Measurements from ENCODE around the gene FHOD3.

The FHOD3 gene

DNA sequence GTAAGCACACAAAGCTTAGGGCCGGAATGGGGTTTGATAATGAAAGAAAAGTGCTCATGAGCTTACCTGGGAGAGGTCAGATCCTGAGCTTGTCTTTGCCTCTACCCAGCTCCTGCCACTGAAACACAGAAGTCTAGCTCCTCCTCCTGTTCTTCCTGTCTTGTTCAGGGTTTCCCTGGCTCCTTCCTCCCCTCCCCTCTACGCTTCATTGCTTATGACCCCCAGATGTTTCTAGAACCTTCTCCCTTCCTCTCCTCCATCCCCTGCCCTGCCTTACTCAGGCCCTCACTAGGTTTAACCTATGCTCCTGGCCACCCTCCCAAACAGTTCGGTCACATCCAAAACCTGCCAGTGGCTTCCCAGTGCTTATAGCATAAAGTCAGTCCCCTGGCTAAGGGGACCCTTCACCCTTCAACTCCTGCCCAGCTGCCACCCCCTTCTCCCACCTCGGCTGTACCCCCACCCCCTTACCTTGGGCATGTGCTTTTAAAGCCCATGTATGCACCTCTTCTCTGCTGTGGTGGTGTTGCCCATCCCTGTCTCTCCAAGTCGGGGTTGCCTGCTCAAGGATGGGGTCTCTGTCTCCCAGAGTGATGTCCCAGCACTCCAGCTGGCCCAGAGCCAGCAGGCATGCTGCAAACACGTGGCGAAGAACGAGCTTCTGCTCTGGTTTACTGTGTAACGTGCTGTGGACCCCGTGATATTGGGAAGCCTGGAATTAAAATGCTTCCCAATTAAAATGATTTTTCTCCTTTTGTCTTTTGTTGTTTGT, 297.7 kb downstream of the FHOD3 start:
- Histone ChIP-seq H3K27ac (ENCODE audit: low read depth, low read length) (no peak overlapping the region), H3K36me3 (ENCODE audit: insufficient read depth, low read length) (no peaks in the 10 kb centered on the region), H3K9me3 (ENCODE audit: low read length) (no peaks in the 10 kb centered on the region), H3K27me3 (ENCODE audit: control insufficient read depth in 1 of 2, insufficient read depth in 2 of 2, low read length in 2 of 2) (no peaks in the 10 kb centered on the region), H3K4me3 (ENCODE audit: low read depth in 1 of 2, low read length in 2 of 2) (no peak overlapping the region), H3K9ac (ENCODE audit: low read length) (no peak overlapping the region), H3K4me1 (ENCODE audit: insufficient read depth, low read length) (no peaks in the 10 kb centered on the region)

DNA sequence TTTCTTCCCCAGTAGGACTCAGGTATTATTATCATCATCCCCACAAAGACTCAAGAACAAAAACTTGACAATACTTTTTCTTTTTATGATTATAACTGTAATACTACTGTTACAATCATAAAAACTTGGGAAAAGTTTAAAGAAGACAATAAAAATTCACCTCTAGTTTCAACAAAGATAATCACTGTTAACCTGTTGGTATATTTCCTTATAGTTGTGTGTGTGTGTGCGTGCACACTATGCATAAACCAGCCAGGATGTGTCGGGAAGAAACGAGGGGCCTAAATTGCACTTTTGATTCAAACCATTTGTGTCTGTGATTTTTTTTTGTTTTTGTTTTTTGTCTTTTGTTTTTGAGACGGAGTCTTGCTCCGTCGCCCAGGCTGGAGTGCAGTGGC, 298.3 kb downstream of the FHOD3 start:
- no peak overlapping the region for H3K27ac ChIP-seq (ENCODE audit: low read depth, low read length)
- H3K4me1 ChIP-seq (ENCODE audit: insufficient read depth, low read length): no peaks in the 10 kb centered on the region
- H3K27me3 ChIP-seq (ENCODE audit: control insufficient read depth in 1 of 2, insufficient read depth in 2 of 2, low read length in 2 of 2): no peaks in the 10 kb centered on the region
- H3K4me3 ChIP-seq (ENCODE audit: low read depth in 1 of 2, low read length in 2 of 2): no peak overlapping the region
- no peak overlapping the region for H3K9ac ChIP-seq (ENCODE audit: low read length)
- H3K36me3 ChIP-seq (ENCODE audit: insufficient read depth, low read length): no peaks in the 10 kb centered on the region
- H3K9me3 ChIP-seq (ENCODE audit: low read length): no peaks in the 10 kb centered on the region

DNA sequence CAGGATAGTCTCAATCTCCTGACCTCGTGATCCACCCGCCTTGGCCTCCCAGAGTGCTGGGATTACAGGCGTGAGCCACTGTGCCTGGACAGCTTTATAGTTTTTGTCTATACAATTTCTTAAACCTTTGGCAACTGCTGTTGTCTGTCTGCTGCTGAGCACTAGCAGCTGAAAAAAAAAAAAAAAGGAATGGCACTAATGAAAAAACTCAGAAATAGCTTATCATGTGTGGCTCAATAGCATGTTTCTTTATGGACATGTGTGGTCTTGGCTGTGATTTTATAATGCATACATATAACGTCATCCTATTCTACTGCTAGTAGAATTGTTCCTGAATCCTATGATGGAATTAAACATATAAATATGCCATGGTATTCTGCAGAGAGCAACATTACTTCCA, 300.1 kb downstream of the FHOD3 start:
- H3K4me3 ChIP-seq (ENCODE audit: low read depth in 1 of 2, low read length in 2 of 2): no peak overlapping the region
- no peaks in the 10 kb centered on the region for H3K27me3 ChIP-seq (ENCODE audit: control insufficient read depth in 1 of 2, insufficient read depth in 2 of 2, low read length in 2 of 2)
- no peaks in the 10 kb centered on the region for H3K9me3 ChIP-seq (ENCODE audit: low read length)
- H3K9ac ChIP-seq (ENCODE audit: low read length): no peak overlapping the region
- no peaks in the 10 kb centered on the region for H3K36me3 ChIP-seq (ENCODE audit: insufficient read depth, low read length)
- no peaks in the 10 kb centered on the region for H3K4me1 ChIP-seq (ENCODE audit: insufficient read depth, low read length)
- H3K27ac ChIP-seq (ENCODE audit: low read depth, low read length): no peak overlapping the region

GRCh38 chr18:36600548-36600947, 303.0 kb downstream of the FHOD3 start:
- no peaks in the 10 kb centered on the region for H3K27me3 ChIP-seq (ENCODE audit: control insufficient read depth in 1 of 2, insufficient read depth in 2 of 2, low read length in 2 of 2)
- no peak overlapping the region for H3K27ac ChIP-seq (ENCODE audit: low read depth, low read length)
- no peaks in the 10 kb centered on the region for H3K36me3 ChIP-seq (ENCODE audit: insufficient read depth, low read length)
- no peaks in the 10 kb centered on the region for H3K4me1 ChIP-seq (ENCODE audit: insufficient read depth, low read length)
- no peaks in the 10 kb centered on the region for H3K9me3 ChIP-seq (ENCODE audit: low read length)
- H3K9ac ChIP-seq (ENCODE audit: low read length): no peak overlapping the region
- H3K4me3 ChIP-seq (ENCODE audit: low read depth in 1 of 2, low read length in 2 of 2): no peak overlapping the region

DNA sequence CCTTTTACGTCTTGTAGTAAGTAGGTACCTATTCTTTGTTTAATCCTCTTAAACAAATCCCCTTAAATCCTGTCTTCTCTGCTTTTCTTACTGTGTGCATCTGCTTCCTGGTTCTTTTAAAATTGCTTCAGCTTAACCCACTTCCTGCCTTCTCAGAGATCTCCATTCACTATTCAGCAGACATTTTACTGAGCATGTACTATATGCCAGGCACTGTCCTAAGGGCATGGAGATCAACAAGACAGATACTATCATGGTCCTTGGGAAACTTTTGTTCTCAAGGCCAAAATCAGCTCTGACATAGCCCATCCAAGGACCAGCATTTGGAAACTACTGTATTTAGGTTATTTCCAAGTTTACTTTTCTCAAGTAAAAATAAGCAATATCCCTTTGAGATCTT, 303.8 kb downstream of the FHOD3 start:
- no peak overlapping the region for H3K27ac ChIP-seq (ENCODE audit: low read depth, low read length)
- no peaks in the 10 kb centered on the region for H3K9me3 ChIP-seq (ENCODE audit: low read length)
- no peaks in the 10 kb centered on the region for H3K36me3 ChIP-seq (ENCODE audit: insufficient read depth, low read length)
- H3K4me3 ChIP-seq (ENCODE audit: low read depth in 1 of 2, low read length in 2 of 2): no peak overlapping the region
- H3K27me3 ChIP-seq (ENCODE audit: control insufficient read depth in 1 of 2, insufficient read depth in 2 of 2, low read length in 2 of 2): no peaks in the 10 kb centered on the region
- H3K9ac ChIP-seq (ENCODE audit: low read length): no peak overlapping the region
- no peaks in the 10 kb centered on the region for H3K4me1 ChIP-seq (ENCODE audit: insufficient read depth, low read length)

DNA sequence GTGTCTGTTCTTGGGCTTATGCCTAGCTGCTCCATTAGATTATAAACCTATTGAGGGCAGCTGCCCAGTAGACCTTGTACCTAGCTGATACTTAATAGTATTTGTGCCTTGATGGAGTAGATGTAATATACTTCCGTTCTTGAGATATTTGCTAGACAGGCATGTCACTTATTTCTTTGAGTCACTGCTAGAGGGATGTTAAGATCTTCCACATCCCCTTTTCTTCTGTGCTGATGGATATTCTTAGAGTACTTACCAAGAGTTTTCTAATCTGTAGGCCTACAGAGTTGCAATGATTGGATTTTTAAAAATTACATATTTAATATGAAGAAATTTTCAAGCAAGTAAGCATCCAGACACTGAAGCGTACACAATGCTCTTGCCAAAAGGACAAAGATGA, 304.6 kb downstream of the FHOD3 start:
- no peak overlapping the region for H3K9ac ChIP-seq (ENCODE audit: low read length)
- H3K27me3 ChIP-seq (ENCODE audit: control insufficient read depth in 1 of 2, insufficient read depth in 2 of 2, low read length in 2 of 2): no peaks in the 10 kb centered on the region
- no peak overlapping the region for H3K4me3 ChIP-seq (ENCODE audit: low read depth in 1 of 2, low read length in 2 of 2)
- no peaks in the 10 kb centered on the region for H3K36me3 ChIP-seq (ENCODE audit: insufficient read depth, low read length)
- H3K9me3 ChIP-seq (ENCODE audit: low read length): no peaks in the 10 kb centered on the region
- H3K4me1 ChIP-seq (ENCODE audit: insufficient read depth, low read length): no peaks in the 10 kb centered on the region
- no peak overlapping the region for H3K27ac ChIP-seq (ENCODE audit: low read depth, low read length)

GRCh38 chr18:36602620-36603019, 305.1 kb downstream of the FHOD3 start:
- H3K4me3 ChIP-seq (ENCODE audit: low read depth in 1 of 2, low read length in 2 of 2): no peak overlapping the region
- no peak overlapping the region for H3K9ac ChIP-seq (ENCODE audit: low read length)
- H3K27ac ChIP-seq (ENCODE audit: low read depth, low read length): no peak overlapping the region
- H3K36me3 ChIP-seq (ENCODE audit: insufficient read depth, low read length): no peaks in the 10 kb centered on the region
- H3K4me1 ChIP-seq (ENCODE audit: insufficient read depth, low read length): no peaks in the 10 kb centered on the region
- H3K9me3 ChIP-seq (ENCODE audit: low read length): no peaks in the 10 kb centered on the region
- H3K27me3 ChIP-seq (ENCODE audit: control insufficient read depth in 1 of 2, insufficient read depth in 2 of 2, low read length in 2 of 2): no peaks in the 10 kb centered on the region

DNA sequence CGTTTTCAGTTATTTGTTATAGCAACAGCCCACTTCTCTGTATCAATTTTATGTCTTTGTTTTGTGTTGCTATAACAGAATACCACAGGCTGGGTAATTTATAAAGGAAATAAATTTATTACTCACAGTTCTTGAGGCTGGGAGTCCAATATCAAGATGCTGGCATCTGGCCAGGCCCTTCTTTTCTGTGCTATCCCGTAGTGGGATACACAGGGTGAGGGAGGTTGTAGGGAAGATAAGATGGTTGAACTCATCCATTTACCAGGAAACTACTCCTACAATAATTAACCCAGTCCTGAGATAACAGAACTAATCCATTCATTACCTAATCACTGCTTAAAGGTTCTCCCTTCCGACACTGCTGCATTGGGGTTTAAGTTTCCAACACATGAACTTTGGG, 310.6 kb downstream of the FHOD3 start:
- no peaks in the 10 kb centered on the region for H3K36me3 ChIP-seq (ENCODE audit: insufficient read depth, low read length)
- H3K4me1 ChIP-seq (ENCODE audit: insufficient read depth, low read length): no peaks in the 10 kb centered on the region
- no peak overlapping the region for H3K4me3 ChIP-seq (ENCODE audit: low read depth in 1 of 2, low read length in 2 of 2)
- no peak overlapping the region for H3K27ac ChIP-seq (ENCODE audit: low read depth, low read length)
- no peaks in the 10 kb centered on the region for H3K9me3 ChIP-seq (ENCODE audit: low read length)
- H3K9ac ChIP-seq (ENCODE audit: low read length): no peak overlapping the region
- no peaks in the 10 kb centered on the region for H3K27me3 ChIP-seq (ENCODE audit: control insufficient read depth in 1 of 2, insufficient read depth in 2 of 2, low read length in 2 of 2)

DNA sequence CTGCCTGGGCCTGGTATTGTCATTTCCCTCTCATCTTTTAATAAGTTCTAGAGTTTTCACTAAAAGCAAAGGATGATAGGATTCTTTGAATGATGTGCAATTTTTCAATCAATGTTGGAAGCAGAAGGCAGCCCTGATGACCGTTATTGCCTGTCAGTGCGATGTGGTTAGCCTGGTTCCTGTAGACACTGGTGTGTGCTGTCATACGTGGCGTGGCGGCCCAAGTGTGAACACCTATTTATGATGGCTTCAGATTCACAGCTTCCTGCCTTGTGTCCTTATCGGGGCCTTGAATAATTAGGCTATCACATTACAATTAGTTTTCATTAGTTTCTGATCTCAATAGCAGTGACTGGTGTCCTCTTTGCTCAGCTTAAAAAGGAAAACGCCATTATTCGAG, 312.7 kb downstream of the FHOD3 start:
- no peak overlapping the region for H3K9ac ChIP-seq (ENCODE audit: low read length)
- H3K4me3 ChIP-seq (ENCODE audit: low read depth in 1 of 2, low read length in 2 of 2): no peak overlapping the region
- H3K27me3 ChIP-seq (ENCODE audit: control insufficient read depth in 1 of 2, insufficient read depth in 2 of 2, low read length in 2 of 2): no peaks in the 10 kb centered on the region
- no peaks in the 10 kb centered on the region for H3K36me3 ChIP-seq (ENCODE audit: insufficient read depth, low read length)
- H3K4me1 ChIP-seq (ENCODE audit: insufficient read depth, low read length): no peaks in the 10 kb centered on the region
- H3K27ac ChIP-seq (ENCODE audit: low read depth, low read length): no peak overlapping the region
- H3K9me3 ChIP-seq (ENCODE audit: low read length): no peaks in the 10 kb centered on the region

GRCh38 chr18:36610661-36611060, 313.1 kb downstream of the FHOD3 start:
- H3K9ac ChIP-seq (ENCODE audit: low read length): no peak overlapping the region
- H3K27ac ChIP-seq (ENCODE audit: low read depth, low read length): no peak overlapping the region
- no peaks in the 10 kb centered on the region for H3K36me3 ChIP-seq (ENCODE audit: insufficient read depth, low read length)
- H3K4me1 ChIP-seq (ENCODE audit: insufficient read depth, low read length): no peaks in the 10 kb centered on the region
- no peak overlapping the region for H3K4me3 ChIP-seq (ENCODE audit: low read depth in 1 of 2, low read length in 2 of 2)
- H3K9me3 ChIP-seq (ENCODE audit: low read length): no peaks in the 10 kb centered on the region
- no peaks in the 10 kb centered on the region for H3K27me3 ChIP-seq (ENCODE audit: control insufficient read depth in 1 of 2, insufficient read depth in 2 of 2, low read length in 2 of 2)

DNA sequence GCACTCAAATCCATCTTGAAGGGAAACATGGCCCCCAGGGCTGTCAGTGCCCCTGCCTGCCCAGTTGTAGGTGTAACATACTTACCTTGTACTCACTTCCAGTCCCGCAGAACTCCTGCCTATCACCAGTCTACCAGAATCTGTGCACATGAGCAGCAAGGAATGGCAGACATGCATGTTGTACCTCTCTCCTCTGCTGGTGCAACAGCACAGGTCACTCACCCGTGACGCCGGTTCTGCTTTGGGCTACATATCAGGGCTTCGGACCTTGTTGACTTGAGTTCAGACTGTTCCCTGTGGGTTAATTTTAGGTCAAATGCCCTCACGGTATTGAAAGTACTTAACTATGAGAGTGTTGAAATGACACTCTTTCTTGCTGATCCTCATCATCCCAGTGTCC, 315.6 kb downstream of the FHOD3 start:
- no peaks in the 10 kb centered on the region for H3K36me3 ChIP-seq (ENCODE audit: insufficient read depth, low read length)

GRCh38 chr18:36613810-36614209, 316.3 kb downstream of the FHOD3 start:
- Histone ChIP-seq H3K4me3 (ENCODE audit: low read depth in 1 of 2, low read length in 2 of 2) (no peak overlapping the region), H3K27me3 (ENCODE audit: control insufficient read depth in 1 of 2, insufficient read depth in 2 of 2, low read length in 2 of 2) (no peaks in the 10 kb centered on the region), H3K9ac (ENCODE audit: low read length) (no peak overlapping the region), H3K36me3 (ENCODE audit: insufficient read depth, low read length) (no peaks in the 10 kb centered on the region), H3K9me3 (ENCODE audit: low read length) (no peaks in the 10 kb centered on the region), H3K27ac (ENCODE audit: low read depth, low read length) (no peak overlapping the region), H3K4me1 (ENCODE audit: insufficient read depth, low read length) (no peaks in the 10 kb centered on the region)

More for the DNA sequence above, 315.6 kb downstream of the FHOD3 start:
- H3K9ac ChIP-seq (ENCODE audit: low read length): no peak overlapping the region
- no peak overlapping the region for H3K4me3 ChIP-seq (ENCODE audit: low read depth in 1 of 2, low read length in 2 of 2)
- no peaks in the 10 kb centered on the region for H3K4me1 ChIP-seq (ENCODE audit: insufficient read depth, low read length)
- no peak overlapping the region for H3K27ac ChIP-seq (ENCODE audit: low read depth, low read length)
- H3K9me3 ChIP-seq (ENCODE audit: low read length): no peaks in the 10 kb centered on the region
- H3K27me3 ChIP-seq (ENCODE audit: control insufficient read depth in 1 of 2, insufficient read depth in 2 of 2, low read length in 2 of 2): no peaks in the 10 kb centered on the region

All from muscle layer of colon (tissue), 2 donors.